ENCODE data around the gene COL27A1.

The COL27A1 gene

GRCh38 chr9:114256827-114257328, 101.5 kb downstream of the COL27A1 start:
- no peak for FAIRE-seq
- TF ChIP-seq TAF1 (IDR thresholded peaks at IDR 0.05; ENCODE audit: borderline replicate concordance, low read depth, low read length) (no peak), POLR2A (IDR thresholded peaks at IDR 0.05; ENCODE audit: low read depth, low read length) (no peak), POLR2AphosphoS5 (IDR thresholded peaks at IDR 0.05; ENCODE audit: low read depth, low read length) (no peak)
- no peak for DNase-seq (ENCODE audit: insufficient read length)

- TF ChIP-seq POLR2A (IDR thresholded peaks at IDR 0.05; ENCODE audit: low read depth, low read length) = no peak
- DNase-seq (ENCODE audit: insufficient read length) = no peak
- FAIRE-seq = no peak
These were observed 102.9 kb downstream of the COL27A1 start for GRCh38 chr9:114258218-114258617.

GRCh38 chr9:114258866-114259797, 103.8 kb downstream of the COL27A1 start:
- DNase-seq (ENCODE audit: insufficient read length) (no peak), FAIRE-seq (no peak)
- TF ChIP-seq POLR2AphosphoS5 (IDR thresholded peaks at IDR 0.05; ENCODE audit: low read depth, low read length) = no peak
- TF ChIP-seq TAF1 (IDR thresholded peaks at IDR 0.05; ENCODE audit: borderline replicate concordance, low read depth, low read length) = no peak
- no peak for TF ChIP-seq POLR2A (IDR thresholded peaks at IDR 0.05; ENCODE audit: low read depth, low read length)

GRCh38 chr9:114259798-114260523, 104.6 kb downstream of the COL27A1 start:
- no peak for DNase-seq (ENCODE audit: insufficient read length)
- FAIRE-seq = no peak
- TF ChIP-seq POLR2A (IDR thresholded peaks at IDR 0.05; ENCODE audit: low read depth, low read length) (no peak), TAF1 (IDR thresholded peaks at IDR 0.05; ENCODE audit: borderline replicate concordance, low read depth, low read length) (no peak), POLR2AphosphoS5 (IDR thresholded peaks at IDR 0.05; ENCODE audit: low read depth, low read length) (no peak)

GRCh38 chr9:114261026-114261425, 105.7 kb downstream of the COL27A1 start:
- no peak for FAIRE-seq
- no peak for DNase-seq (ENCODE audit: insufficient read length)
- TF ChIP-seq POLR2A (IDR thresholded peaks at IDR 0.05; ENCODE audit: low read depth, low read length) (no peak), TAF1 (IDR thresholded peaks at IDR 0.05; ENCODE audit: borderline replicate concordance, low read depth, low read length) (no peak), POLR2AphosphoS5 (IDR thresholded peaks at IDR 0.05; ENCODE audit: low read depth, low read length) (no peak)

GRCh38 chr9:114261987-114262386, 106.7 kb downstream of the COL27A1 start:
- FAIRE-seq (no peak), DNase-seq (ENCODE audit: insufficient read length) (no peak)
- TF ChIP-seq TAF1 (IDR thresholded peaks at IDR 0.05; ENCODE audit: borderline replicate concordance, low read depth, low read length) (no peak), POLR2A (IDR thresholded peaks at IDR 0.05; ENCODE audit: low read depth, low read length) (no peak), POLR2AphosphoS5 (IDR thresholded peaks at IDR 0.05; ENCODE audit: low read depth, low read length) (no peak)

- TF ChIP-seq POLR2A (IDR thresholded peaks at IDR 0.05; ENCODE audit: low read depth, low read length) (no peak), POLR2AphosphoS5 (IDR thresholded peaks at IDR 0.05; ENCODE audit: low read depth, low read length) (no peak), TAF1 (IDR thresholded peaks at IDR 0.05; ENCODE audit: borderline replicate concordance, low read depth, low read length) (no peak)
- no peak for DNase-seq (ENCODE audit: insufficient read length)
- FAIRE-seq = no peak
These were observed 108.6 kb downstream of the COL27A1 start for GRCh38 chr9:114263853-114264510.

- DNase-seq (ENCODE audit: insufficient read length) = no peak
- FAIRE-seq = no peak
- TF ChIP-seq POLR2A (IDR thresholded peaks at IDR 0.05; ENCODE audit: low read depth, low read length) = no peak
- no peak for TF ChIP-seq TAF1 (IDR thresholded peaks at IDR 0.05; ENCODE audit: borderline replicate concordance, low read depth, low read length)
These were observed 109.6 kb downstream of the COL27A1 start for GRCh38 chr9:114264806-114265550.

- DNase-seq (ENCODE audit: insufficient read length) (no peak), FAIRE-seq (no peak)
- no peak for TF ChIP-seq POLR2A (IDR thresholded peaks at IDR 0.05; ENCODE audit: low read depth, low read length)
- TF ChIP-seq POLR2AphosphoS5 (IDR thresholded peaks at IDR 0.05; ENCODE audit: low read depth, low read length) = no peak
- no peak for TF ChIP-seq TAF1 (IDR thresholded peaks at IDR 0.05; ENCODE audit: borderline replicate concordance, low read depth, low read length)
These were observed 111.6 kb downstream of the COL27A1 start for GRCh38 chr9:114266969-114267368.

GRCh38 chr9:114269023-114269422, 113.7 kb downstream of the COL27A1 start:
- TF ChIP-seq TAF1 (IDR thresholded peaks at IDR 0.05; ENCODE audit: borderline replicate concordance, low read depth, low read length) (no peak), POLR2AphosphoS5 (IDR thresholded peaks at IDR 0.05; ENCODE audit: low read depth, low read length) (no peak), POLR2A (IDR thresholded peaks at IDR 0.05; ENCODE audit: low read depth, low read length) (no peak)
- FAIRE-seq (no peak), DNase-seq (ENCODE audit: insufficient read length) (no peak)

Data from GM12892 (cell line).